SK-N-SH (cell line): ENCODE measurements around the gene RASGRF1.

Experiments
- CTCF ChIP-seq: fragments of 200-600 bp; sonication (generic); IDR thresholded peaks from 2 replicates; pipeline ENCODE4 v1.6.1; 2017; ENCODE audit warnings: antibody characterized with exemption, mild to moderate bottlenecking, moderate library complexity
- EP300 ChIP-seq, 2 experiments: IDR thresholded peaks; 2 replicates each; pipeline versions ENCODE4 v1.4.0 to v1.6.1; 2012; ENCODE audit warnings: borderline replicate concordance in 1 of 2, low read depth in 1 of 2, low read length in 1 of 2
- GABPA ChIP-seq: IDR thresholded peaks from 2 replicates; pipeline ENCODE4 v1.4.0; 2012; ENCODE audit warnings: low read depth, mild to moderate bottlenecking
- POLR2AphosphoS5 ChIP-seq: IDR thresholded peaks from 2 replicates; pipeline ENCODE4 v1.6.1; 2012; ENCODE audit warnings: low read depth, low read length
- RAD21 ChIP-seq: IDR thresholded peaks from 2 replicates; pipeline ENCODE4 v1.6.1; 2012; ENCODE audit warnings: mild to moderate bottlenecking, low read length
- RXRA ChIP-seq: IDR thresholded peaks from 2 replicates; pipeline ENCODE4 v1.4.0; 2012; ENCODE audit warnings: low read depth, mild to moderate bottlenecking, borderline replicate concordance
- TF ChIP-seq, protein P1 (sequence below): IDR thresholded peaks from 2 replicates; pipeline ENCODE4 v1.6.1; 2012; ENCODE audit warnings: mild to moderate bottlenecking, low read depth, low read length, moderate library complexity

- no peak for TF ChIP-seq CTCF
- no peak for TF ChIP-seq EP300 (IDR thresholded peaks at IDR 0.05; ENCODE audit: borderline replicate concordance in 1 of 2, low read depth in 1 of 2, low read length in 1 of 2)
- TF ChIP-seq RAD21, result no peak
- no peak for TF ChIP-seq POLR2AphosphoS5
- TF ChIP-seq RXRA, result no peak
- TF ChIP-seq, protein P1, sequence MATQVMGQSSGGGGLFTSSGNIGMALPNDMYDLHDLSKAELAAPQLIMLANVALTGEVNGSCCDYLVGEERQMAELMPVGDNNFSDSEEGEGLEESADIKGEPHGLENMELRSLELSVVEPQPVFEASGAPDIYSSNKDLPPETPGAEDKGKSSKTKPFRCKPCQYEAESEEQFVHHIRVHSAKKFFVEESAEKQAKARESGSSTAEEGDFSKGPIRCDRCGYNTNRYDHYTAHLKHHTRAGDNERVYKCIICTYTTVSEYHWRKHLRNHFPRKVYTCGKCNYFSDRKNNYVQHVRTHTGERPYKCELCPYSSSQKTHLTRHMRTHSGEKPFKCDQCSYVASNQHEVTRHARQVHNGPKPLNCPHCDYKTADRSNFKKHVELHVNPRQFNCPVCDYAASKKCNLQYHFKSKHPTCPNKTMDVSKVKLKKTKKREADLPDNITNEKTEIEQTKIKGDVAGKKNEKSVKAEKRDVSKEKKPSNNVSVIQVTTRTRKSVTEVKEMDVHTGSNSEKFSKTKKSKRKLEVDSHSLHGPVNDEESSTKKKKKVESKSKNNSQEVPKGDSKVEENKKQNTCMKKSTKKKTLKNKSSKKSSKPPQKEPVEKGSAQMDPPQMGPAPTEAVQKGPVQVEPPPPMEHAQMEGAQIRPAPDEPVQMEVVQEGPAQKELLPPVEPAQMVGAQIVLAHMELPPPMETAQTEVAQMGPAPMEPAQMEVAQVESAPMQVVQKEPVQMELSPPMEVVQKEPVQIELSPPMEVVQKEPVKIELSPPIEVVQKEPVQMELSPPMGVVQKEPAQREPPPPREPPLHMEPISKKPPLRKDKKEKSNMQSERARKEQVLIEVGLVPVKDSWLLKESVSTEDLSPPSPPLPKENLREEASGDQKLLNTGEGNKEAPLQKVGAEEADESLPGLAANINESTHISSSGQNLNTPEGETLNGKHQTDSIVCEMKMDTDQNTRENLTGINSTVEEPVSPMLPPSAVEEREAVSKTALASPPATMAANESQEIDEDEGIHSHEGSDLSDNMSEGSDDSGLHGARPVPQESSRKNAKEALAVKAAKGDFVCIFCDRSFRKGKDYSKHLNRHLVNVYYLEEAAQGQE, result no peak
- no peak for TF ChIP-seq GABPA
These were observed 169.1 kb downstream of the RASGRF1 start for GRCh38 chr15:78921517-78921916.
